ENCODE measurements around the gene ADGRL3.
"Not testable (repeated sequence)": the region's sequence is repeated elsewhere in the genome, so short reads cannot be mapped to it uniquely, and the experiment has no call there.

The ADGRL3 gene

DNA sequence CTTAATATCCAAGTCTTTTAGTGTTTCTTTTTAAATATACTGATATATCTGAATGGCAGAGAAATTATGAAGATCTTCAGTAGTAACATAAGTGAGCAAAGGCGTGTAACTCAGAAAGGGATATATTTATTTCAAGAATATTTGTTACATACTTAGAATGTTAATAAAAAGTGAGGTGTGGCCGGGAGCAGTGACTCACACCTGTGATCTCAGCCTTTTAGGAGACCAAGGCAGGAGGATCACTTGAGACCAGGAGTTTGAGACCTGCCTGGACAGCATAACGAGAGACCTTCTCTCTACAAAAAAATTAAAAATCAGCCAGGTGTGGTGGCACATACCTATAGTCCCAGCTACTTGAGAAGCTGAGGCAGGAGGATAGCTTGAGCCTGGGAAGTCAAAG, 651.0 kb downstream of the ADGRL3 start:
- no peaks in the 10 kb centered on the region for H4K20me1 ChIP-seq (ENCODE audit: low read depth, low read length)
- H3K79me2 ChIP-seq (ENCODE audit: insufficient read depth, low read length) = no peaks in the 10 kb centered on the region
- H3K4me2 ChIP-seq (ENCODE audit: low read depth, low read length, poor library complexity, severe bottlenecking) = no peak overlapping the region
- no peaks in the 10 kb centered on the region for H3K36me3 ChIP-seq (ENCODE audit: low read length)
- no peak overlapping the region for H3K4me3 ChIP-seq (ENCODE audit: insufficient read depth, low read length, poor library complexity, severe bottlenecking)
- no peaks in the 10 kb centered on the region for H3K9me2 ChIP-seq (replicated peaks; ENCODE audit: insufficient read depth, low read length)
- TF ChIP-seq, protein P1, sequence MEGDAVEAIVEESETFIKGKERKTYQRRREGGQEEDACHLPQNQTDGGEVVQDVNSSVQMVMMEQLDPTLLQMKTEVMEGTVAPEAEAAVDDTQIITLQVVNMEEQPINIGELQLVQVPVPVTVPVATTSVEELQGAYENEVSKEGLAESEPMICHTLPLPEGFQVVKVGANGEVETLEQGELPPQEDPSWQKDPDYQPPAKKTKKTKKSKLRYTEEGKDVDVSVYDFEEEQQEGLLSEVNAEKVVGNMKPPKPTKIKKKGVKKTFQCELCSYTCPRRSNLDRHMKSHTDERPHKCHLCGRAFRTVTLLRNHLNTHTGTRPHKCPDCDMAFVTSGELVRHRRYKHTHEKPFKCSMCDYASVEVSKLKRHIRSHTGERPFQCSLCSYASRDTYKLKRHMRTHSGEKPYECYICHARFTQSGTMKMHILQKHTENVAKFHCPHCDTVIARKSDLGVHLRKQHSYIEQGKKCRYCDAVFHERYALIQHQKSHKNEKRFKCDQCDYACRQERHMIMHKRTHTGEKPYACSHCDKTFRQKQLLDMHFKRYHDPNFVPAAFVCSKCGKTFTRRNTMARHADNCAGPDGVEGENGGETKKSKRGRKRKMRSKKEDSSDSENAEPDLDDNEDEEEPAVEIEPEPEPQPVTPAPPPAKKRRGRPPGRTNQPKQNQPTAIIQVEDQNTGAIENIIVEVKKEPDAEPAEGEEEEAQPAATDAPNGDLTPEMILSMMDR (IDR thresholded peaks at IDR 0.05; ENCODE audit: insufficient read depth, low read length, poor library complexity, severe bottlenecking) = no peak
- no peak for TF ChIP-seq EZH2phosphoT487 (conservative IDR thresholded peaks at IDR 0.05; ENCODE audit: low read length)
- no peaks in the 10 kb centered on the region for H3F3A ChIP-seq (ENCODE audit: insufficient read depth)
- H3K9ac ChIP-seq (ENCODE audit: low read length) = no peak overlapping the region
- no peaks in the 10 kb centered on the region for H3K9me3 ChIP-seq (ENCODE audit: insufficient read depth, low read length)
- H2AFZ ChIP-seq (ENCODE audit: low read depth, low read length, severe bottlenecking) = no peak overlapping the region
- H3K27me3 ChIP-seq (ENCODE audit: low read length) = no peaks in the 10 kb centered on the region
- H3K27ac ChIP-seq (ENCODE audit: low read depth, low read length) = no peak overlapping the region

DNA sequence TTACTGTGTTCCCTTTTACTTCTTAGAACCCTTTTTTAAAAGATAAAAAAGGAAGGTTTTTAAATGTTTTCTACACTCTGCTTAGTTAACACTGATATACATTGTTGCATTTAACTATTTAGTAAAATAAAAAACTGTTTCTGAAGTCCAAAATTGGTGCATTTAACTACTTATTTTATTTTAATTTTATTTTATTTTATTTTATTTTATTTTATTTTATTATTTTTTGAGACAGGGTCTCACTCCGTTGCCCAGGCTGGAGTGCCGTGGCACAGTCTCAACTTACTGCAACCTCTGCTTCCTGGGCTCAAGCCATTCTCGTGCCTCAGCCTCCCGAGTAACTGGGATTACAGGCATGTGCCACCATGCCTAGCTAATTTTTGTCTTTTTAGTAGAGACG, 652.0 kb downstream of the ADGRL3 start:
- H3K4me3 ChIP-seq (ENCODE audit: insufficient read depth, low read length, poor library complexity, severe bottlenecking); H3F3A ChIP-seq (ENCODE audit: insufficient read depth); H3K4me2 ChIP-seq (ENCODE audit: low read depth, low read length, poor library complexity, severe bottlenecking); H2AFZ ChIP-seq (ENCODE audit: low read depth, low read length, severe bottlenecking); H3K79me2 ChIP-seq (ENCODE audit: insufficient read depth, low read length); H3K9ac ChIP-seq (ENCODE audit: low read length); H4K20me1 ChIP-seq (ENCODE audit: low read depth, low read length); H3K27me3 ChIP-seq (ENCODE audit: low read length); H3K9me2 ChIP-seq (replicated peaks; ENCODE audit: insufficient read depth, low read length); H3K27ac ChIP-seq (ENCODE audit: low read depth, low read length); H3K9me3 ChIP-seq (ENCODE audit: insufficient read depth, low read length); H3K36me3 ChIP-seq (ENCODE audit: low read length): not testable (repeated sequence)

DNA sequence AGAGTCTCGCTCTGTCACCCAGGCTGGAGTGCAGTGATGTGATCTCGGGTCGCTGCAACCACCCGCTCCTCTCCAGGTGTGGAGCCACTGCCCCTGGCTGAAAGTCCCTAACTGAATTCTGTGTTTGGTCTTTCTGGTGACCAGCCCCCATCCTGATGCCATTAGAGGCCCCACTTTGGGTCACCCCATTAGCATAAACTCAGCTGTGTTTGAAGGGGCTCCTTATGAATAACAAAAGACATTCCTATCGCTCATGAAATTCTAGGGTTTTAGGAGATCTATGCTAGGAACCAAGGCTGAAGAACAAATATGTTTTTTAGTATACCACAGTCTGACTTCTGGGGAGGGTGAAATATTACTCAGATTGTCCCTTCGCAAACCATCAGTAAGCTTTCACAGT, 652.9 kb downstream of the ADGRL3 start:
- no peak overlapping the region for H3K4me2 ChIP-seq (ENCODE audit: low read depth, low read length, poor library complexity, severe bottlenecking)
- H3K27me3 ChIP-seq (ENCODE audit: low read length) = no peaks in the 10 kb centered on the region
- no peaks in the 10 kb centered on the region for H3K9me2 ChIP-seq (replicated peaks; ENCODE audit: insufficient read depth, low read length)
- no peaks in the 10 kb centered on the region for H3K36me3 ChIP-seq (ENCODE audit: low read length)
- H3K9ac ChIP-seq (ENCODE audit: low read length) = no peak overlapping the region
- no peak overlapping the region for H3K4me3 ChIP-seq (ENCODE audit: insufficient read depth, low read length, poor library complexity, severe bottlenecking)
- no peaks in the 10 kb centered on the region for H3K9me3 ChIP-seq (ENCODE audit: insufficient read depth, low read length)
- H3F3A ChIP-seq (ENCODE audit: insufficient read depth) = no peaks in the 10 kb centered on the region
- no peak overlapping the region for H2AFZ ChIP-seq (ENCODE audit: low read depth, low read length, severe bottlenecking)
- TF ChIP-seq, protein P1 (IDR thresholded peaks at IDR 0.05; ENCODE audit: insufficient read depth, low read length, poor library complexity, severe bottlenecking) = no peak
- TF ChIP-seq EZH2phosphoT487 (conservative IDR thresholded peaks at IDR 0.05; ENCODE audit: low read length) = no peak
- H3K79me2 ChIP-seq (ENCODE audit: insufficient read depth, low read length) = no peaks in the 10 kb centered on the region
- H4K20me1 ChIP-seq (ENCODE audit: low read depth, low read length) = no peaks in the 10 kb centered on the region
- H3K27ac ChIP-seq (ENCODE audit: low read depth, low read length) = no peak overlapping the region

DNA sequence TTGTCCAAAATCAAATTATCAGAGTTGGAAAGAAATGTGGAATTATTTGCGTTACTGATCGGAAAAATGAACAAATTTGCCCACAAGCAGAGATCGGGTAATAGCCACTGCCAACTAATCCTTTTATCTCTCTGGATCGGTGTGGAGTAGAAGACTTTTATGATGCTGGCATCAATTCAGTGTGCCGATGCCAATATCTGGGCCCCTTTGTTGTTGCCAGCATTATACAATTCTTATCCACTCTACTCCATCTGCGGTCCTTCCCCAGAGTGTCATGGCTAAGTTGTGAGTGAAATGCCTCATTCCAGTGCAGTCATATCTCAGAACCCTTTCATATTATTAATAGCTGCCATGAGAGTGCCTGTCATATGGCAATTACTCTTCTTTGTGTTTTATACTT, 660.2 kb downstream of the ADGRL3 start:
- Histone ChIP-seq H3K4me2 (ENCODE audit: low read depth, low read length, poor library complexity, severe bottlenecking) (no peak overlapping the region), H3K27ac (ENCODE audit: low read depth, low read length) (no peak overlapping the region), H3K9ac (ENCODE audit: low read length) (no peak overlapping the region), H4K20me1 (ENCODE audit: low read depth, low read length) (no peaks in the 10 kb centered on the region), H3F3A (ENCODE audit: insufficient read depth) (no peaks in the 10 kb centered on the region), H3K4me3 (ENCODE audit: insufficient read depth, low read length, poor library complexity, severe bottlenecking) (no peak overlapping the region), H3K36me3 (ENCODE audit: low read length) (no peaks in the 10 kb centered on the region), H3K27me3 (ENCODE audit: low read length) (no peaks in the 10 kb centered on the region), H3K9me3 (ENCODE audit: insufficient read depth, low read length) (no peaks in the 10 kb centered on the region), H3K79me2 (ENCODE audit: insufficient read depth, low read length) (no peaks in the 10 kb centered on the region), H2AFZ (ENCODE audit: low read depth, low read length, severe bottlenecking) (no peak overlapping the region), H3K9me2 (replicated peaks; ENCODE audit: insufficient read depth, low read length) (no peaks in the 10 kb centered on the region)
- TF ChIP-seq, protein P1 (IDR thresholded peaks at IDR 0.05; ENCODE audit: insufficient read depth, low read length, poor library complexity, severe bottlenecking) = no peak
- no peak for TF ChIP-seq EZH2phosphoT487 (conservative IDR thresholded peaks at IDR 0.05; ENCODE audit: low read length)
